ENCODE measurements around the gene POU3F1.

DNA sequence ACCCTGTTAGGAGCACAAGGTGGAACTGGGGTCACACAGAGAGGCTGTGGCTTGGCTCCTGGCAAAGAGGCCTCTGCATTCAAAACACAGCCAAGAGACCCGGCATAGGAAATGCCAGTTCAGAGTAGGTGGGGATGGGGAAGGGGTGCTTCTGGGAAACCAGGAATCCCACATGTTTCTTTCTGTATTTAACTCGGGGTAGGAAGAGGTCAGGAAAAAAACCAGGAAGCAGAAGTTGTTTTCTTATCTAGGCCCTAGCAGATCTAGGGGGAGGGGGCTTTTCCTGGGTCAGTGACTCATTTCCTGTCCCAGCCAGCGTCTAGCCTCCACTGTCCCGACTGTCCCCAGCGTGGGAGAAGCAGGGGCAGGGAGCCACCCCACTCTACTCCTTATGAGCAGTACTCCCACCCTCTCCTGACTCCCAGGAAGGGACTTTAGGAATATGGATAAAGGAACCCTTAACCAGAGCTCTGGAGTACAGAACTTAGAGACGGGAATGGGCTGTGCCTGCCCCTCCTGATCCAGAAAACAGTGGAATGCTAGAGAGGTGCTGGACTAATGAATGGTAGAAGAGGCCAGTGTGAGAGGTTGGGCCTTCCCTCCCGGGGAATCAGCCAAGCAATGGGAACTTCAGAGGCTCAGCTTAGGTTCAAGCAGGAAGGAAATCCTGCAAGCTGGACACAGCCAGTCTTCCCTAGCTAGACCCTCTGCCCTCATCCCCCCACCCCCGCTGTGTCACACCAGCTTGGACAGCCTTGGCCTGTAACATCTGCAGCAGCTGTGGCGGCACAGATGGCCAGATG, 47.0 kb downstream of the POU3F1 start:
- TF ChIP-seq, protein P1, sequence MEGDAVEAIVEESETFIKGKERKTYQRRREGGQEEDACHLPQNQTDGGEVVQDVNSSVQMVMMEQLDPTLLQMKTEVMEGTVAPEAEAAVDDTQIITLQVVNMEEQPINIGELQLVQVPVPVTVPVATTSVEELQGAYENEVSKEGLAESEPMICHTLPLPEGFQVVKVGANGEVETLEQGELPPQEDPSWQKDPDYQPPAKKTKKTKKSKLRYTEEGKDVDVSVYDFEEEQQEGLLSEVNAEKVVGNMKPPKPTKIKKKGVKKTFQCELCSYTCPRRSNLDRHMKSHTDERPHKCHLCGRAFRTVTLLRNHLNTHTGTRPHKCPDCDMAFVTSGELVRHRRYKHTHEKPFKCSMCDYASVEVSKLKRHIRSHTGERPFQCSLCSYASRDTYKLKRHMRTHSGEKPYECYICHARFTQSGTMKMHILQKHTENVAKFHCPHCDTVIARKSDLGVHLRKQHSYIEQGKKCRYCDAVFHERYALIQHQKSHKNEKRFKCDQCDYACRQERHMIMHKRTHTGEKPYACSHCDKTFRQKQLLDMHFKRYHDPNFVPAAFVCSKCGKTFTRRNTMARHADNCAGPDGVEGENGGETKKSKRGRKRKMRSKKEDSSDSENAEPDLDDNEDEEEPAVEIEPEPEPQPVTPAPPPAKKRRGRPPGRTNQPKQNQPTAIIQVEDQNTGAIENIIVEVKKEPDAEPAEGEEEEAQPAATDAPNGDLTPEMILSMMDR (conservative IDR thresholded peaks at IDR 0.05) = no peak
- TF ChIP-seq ZFX (IDR thresholded peaks at IDR 0.05) = no peak

Measured in C4-2B (cell line).